GM18505 (cell line): ENCODE results near the gene NLGN4Y.
"Not testable (repeated sequence)": the region's sequence is repeated elsewhere in the genome, so short reads cannot be mapped to it uniquely, and the experiment has no call there.

Source experiments
- ATAC-seq: cut with Tn5 transposase; IDR thresholded peaks from one replicate; pipeline ENCODE4 v1.9.1; 2021; ENCODE audit not compliant: unreplicated experiment
- POLR2A ChIP-seq: IDR thresholded peaks from 4 replicates; pipeline ENCODE4 v1.6.1; 2011; ENCODE audit warnings: borderline replicate concordance; ENCODE audit not compliant: insufficient read depth, insufficient read length; ENCODE audit errors: extremely low read depth

The NLGN4Y gene

DNA sequence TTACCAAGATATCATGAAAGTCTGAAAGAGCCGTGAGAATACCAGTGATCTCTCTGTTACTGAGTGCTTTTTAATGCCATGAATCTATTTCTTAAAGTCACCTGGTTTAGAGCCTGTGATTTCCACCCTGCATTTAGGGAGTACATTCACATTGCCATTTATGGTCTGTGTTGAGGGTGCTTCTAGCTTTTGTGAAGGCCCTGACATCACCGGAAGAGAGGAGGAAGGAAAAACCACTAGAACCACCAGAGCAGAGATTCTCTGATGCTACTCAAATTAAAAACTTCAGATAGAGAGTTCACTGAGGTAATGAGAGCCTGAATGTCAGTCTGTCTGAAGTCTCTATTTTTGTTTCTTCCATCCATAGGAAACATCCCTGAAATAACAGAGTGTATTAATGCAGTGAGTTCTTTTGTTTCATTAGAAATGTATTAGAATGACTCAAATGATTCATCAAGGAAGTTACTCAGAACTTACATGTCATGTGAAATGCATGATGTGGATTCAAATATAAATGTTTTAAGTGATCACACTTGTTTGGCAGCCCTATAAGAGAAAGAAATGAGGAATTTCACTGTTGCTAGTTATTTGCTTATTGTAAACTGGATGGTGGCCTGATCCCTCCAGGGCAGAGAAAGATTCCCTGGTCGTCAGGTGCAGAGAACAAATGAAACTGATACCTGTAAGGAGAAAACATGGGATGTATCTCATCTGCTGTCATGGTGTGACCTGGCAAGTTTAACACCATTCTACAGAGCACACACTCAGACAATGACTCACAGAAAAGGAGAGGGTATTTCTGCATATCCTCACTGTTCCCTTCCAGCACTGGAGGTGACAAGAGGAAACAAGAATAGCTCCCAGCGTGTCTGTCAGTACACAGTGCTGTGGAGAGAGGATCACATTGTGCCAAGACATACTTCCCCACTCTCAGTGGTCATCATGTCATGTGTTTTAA is 310.1 kb downstream of the NLGN4Y start:
- TF ChIP-seq POLR2A, result no peak
- no peak for ATAC-seq

DNA sequence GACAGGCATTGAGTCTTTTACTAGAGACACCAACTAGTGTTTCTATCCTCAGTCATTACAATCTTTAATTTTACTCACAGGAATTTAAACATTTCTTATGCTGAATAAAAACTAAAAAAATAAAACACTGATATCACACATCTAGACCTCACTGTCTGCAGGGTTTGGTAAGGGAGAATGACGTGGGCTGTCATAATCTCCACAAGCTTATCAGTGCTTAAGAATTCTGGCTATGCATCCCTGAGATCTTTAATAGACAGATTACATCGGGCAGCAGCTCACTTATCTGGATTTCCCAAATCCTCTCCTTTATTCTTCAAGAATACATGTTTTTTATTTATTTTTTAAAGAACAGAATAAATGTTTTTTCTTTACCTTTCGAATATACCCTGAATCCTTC is 313.1 kb downstream of the NLGN4Y start:
- no peak for TF ChIP-seq POLR2A
- no peak for ATAC-seq

DNA sequence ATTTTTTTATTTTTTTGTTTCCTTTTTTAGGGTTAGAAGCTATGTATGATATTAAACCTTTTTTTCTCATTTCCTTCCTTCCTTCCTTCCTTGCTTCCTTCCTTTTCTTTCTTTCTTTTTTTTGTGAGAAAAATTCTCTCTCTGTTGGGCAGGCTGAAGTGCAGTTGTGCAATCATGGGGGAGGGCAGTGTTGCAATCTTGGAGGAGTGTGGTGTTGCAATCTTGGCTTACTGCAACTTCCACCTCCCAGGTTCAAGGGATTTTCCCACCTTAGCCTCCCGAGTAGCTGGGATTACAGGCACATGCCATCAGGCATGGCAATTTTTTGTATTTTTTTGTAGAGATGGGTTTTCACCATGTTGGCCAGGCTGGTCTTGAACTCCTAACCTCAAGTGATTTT is 326.4 kb downstream of the NLGN4Y start:
- TF ChIP-seq POLR2A, result no peak
- ATAC-seq, result no peak

DNA sequence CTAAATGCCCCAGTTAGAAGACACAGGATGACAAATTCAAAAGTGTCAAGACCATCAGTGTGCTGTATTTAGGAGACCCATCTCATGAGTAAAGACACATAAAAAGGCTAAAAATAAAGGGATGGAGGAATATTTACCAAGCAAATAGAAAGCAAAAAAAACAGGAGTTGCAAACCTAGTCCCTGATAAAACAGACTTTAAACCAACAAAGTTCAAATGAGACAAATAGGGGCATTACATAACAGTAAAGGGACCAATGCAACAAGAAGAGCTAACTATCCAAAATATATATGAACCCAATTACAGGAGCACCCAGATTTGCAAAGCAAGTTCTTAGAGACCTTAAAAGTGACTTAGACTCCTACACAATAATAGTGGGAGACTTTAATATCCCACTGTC is 336.1 kb downstream of the NLGN4Y start:
- ATAC-seq, result no peak
- TF ChIP-seq POLR2A, result no peak

DNA sequence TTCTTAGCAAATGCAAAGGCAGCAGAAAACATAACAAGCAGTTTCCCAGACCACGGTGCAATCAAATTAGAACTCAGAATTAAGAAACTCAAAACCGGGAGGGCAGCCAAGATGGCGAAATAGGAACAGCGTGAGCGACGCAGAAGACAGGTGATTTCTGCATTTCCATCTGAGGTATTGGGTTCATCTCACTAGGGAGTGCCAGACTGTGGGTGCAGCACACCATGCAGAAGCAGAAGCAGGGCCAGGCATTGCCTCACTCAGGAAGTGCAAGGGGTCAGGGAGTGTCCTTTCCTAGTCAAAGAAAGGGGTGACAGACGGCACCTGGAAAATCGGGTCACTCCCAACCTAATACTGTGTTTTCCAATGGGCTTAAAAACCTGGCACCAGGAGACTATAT is 336.7 kb downstream of the NLGN4Y start:
- not testable (repeated sequence) for ATAC-seq

DNA sequence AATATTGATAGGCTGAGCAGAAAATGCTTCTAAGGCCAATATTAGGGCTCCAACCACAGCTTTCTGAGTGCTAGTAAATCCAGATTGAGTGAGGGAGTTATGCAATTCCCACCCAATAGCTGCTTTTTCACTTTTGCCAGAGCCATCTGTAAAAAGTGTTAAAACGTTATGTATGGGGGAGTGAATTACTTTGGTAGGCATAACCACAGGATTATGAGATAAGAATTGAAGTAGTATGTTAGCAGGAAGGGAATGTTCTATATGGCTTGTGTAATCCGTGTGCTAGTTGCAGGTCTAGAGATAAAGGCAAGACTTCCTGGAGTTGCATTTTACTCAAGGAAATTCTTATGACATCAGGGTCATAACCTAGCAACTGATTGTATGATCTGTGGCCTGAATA is 347.6 kb downstream of the NLGN4Y start:
- TF ChIP-seq POLR2A, result no peak
- ATAC-seq, result no peak
